ENCODE data around the gene SPINK1.
A peak's percentile ranks its signal among the peaks of the same experiment; 100 is the strongest.
"Not testable (repeated sequence)": the region's sequence is repeated elsewhere in the genome, so short reads cannot be mapped to it uniquely, and the experiment has no call there.

Gene SPINK1

GRCh38 chr5:147854894-147855773, 23.7 kb upstream of the SPINK1 start:
- DNase-seq (ENCODE audit: low read depth in 2 of 2), result no peak

DNA sequence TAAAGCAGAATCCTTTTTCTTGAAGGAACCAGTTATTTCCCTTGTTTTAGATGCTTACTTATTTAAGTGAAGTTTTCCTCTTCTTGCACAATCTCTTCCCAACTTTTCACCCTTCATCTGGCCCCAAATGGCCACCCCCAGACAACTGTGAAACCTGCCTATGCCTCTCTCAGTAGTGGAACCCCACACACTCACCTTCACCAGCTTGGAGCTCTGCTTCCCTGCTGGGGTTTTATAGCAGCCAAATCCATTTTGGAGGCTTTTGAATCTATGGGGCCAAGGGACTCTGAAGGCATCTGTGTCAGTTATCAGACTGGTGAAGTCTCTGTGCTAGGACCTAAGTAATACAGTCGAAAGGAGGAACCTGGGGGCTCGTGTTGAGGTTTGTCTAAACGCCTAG, 22.9 kb upstream of the SPINK1 start:
- DNase-seq (ENCODE audit: low read depth in 2 of 2), result no peak

GRCh38 chr5:147853372-147853987, 22.0 kb upstream of the SPINK1 start:
- DNase-seq (ENCODE audit: low read depth in 2 of 2), result no peak

DNA sequence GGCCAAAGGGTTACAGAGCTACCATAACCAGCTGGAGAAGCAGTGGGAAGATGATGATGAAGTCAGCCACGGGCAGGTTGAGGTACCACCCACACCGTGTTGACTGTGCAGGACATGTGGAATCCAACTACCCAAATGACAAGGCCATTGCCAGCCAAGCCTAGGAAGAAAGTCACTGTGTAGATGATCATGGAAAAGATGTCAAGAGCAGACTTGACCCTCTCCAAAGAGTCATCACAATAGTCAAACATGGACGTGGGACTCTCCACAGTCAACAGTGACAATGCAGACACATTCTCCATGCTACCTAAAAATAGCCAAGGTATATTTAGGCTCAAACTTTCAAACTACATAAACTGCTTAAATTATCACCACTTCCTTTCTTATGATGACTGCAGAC, 20.9 kb upstream of the SPINK1 start:
- DNase-seq (ENCODE audit: low read depth in 2 of 2), result no peak

- no peak for DNase-seq (ENCODE audit: low read depth in 2 of 2)
Observed at GRCh38 chr5:147851578-147851977, 20.1 kb upstream of the SPINK1 start.

DNA sequence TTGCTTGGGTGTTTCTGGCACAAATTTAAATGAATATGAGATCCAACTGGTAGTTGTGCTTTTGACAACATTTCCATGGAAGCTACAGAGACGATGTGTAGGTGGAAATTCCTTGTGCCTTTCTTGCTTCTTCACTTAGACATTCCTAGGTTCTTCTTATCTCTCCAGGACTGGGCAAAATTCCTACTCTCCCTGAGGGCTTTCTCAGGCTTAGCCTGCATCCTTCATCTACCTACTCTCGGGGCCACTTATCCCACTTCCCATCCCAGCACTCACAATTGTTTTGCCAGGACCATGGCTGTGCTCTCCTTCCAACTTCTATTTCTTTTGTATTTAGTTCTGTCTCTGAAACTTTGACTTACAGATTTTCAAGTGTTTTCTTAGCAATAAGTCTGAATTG, 17.8 kb upstream of the SPINK1 start:
- no peak for DNase-seq (ENCODE audit: low read depth in 2 of 2)

DNA sequence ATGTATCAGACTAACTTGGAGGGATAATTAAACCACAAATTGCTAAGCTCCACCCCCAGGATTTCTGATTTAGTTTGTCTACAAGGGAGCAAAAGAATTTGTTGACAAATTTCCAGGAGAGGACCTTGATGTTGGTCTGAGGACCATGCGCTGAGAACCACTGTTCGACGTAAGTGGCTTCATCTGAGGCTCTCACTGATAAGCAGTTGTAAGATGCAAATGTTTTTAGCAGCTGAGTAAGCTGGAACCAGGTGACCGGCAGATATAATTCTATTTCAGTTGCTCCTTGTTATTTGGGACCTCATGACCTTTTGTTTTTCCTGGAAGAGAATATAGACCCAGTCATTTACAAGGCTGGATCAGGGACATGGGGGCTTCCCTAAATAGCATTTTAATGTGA, 14.1 kb upstream of the SPINK1 start:
- no peak for DNase-seq (ENCODE audit: low read depth in 2 of 2)

- no peak for DNase-seq (ENCODE audit: low read depth in 2 of 2)
Observed at GRCh38 chr5:147844846-147845245, 13.4 kb upstream of the SPINK1 start.

- no peak for DNase-seq (ENCODE audit: low read depth in 2 of 2)
Observed at GRCh38 chr5:147842869-147843268, 11.4 kb upstream of the SPINK1 start.

- no peak for DNase-seq (ENCODE audit: low read depth in 2 of 2)
Observed at GRCh38 chr5:147836439-147836838, 5.0 kb upstream of the SPINK1 start.

GRCh38 chr5:147835386-147835798, 3.9 kb upstream of the SPINK1 start:
- no peak for DNase-seq (ENCODE audit: low read depth in 2 of 2)

DNA sequence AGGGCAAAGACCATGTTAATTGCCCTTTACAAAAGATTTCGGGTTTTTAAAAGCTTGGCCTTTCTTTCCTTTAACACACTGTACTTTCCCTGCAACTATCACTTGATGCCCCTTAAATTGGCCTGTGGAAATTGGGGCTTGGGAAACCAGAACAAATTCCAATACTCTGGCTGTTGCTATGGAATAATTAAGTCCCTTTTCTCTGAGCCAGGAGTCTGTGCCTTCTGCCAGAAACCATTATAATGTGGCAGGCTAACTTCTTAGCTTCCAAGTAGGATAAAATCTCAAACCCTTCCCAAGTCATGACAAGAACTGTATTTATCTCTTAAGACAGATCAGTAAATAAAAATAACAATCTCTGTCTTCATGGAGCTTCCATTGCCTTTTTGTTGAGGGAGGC, 1.1 kb upstream of the SPINK1 start:
- DNase-seq (ENCODE audit: low read depth in 2 of 2), result no peak

DNA sequence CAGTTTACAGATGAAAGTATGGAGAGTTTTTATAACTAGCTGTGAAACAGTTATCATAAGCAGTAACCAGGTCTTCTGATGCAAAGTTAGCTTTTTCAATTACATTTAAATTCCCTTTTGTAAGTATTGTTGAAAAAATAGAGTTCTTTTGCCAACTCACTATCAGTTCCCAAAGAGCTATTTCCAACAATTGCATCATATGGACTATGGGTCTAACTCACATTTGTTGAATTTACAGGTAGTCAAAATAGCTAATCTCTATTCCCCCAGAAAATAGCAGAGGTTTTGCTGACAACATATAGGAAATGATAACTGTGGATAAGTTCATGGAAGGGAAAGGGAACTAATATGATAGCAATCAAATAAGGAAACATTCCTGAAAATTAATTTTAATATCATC, 1.4 kb downstream of the SPINK1 start:
- no peak for DNase-seq (ENCODE audit: low read depth in 2 of 2)

DNA sequence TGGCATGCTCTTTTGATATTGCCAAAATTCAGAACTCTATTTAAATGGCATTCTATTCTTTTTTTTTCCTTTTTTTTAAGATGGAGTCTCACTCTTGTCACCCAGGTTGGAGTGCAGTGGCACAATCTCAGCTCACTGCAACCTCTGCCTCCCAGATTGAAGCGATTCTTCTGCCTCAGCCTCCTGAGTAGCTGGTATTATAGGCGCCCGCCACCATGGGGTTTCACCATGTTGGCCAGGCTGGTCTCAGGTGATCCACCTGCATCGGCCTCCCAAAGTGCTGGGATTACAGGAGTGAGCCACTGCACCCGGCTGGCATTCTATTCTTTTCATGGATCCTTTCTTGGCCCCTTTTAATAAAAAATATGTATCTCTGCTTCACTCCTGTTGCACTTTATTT, 4.5 kb downstream of the SPINK1 start:
- not testable (repeated sequence) for DNase-seq (ENCODE audit: low read depth in 2 of 2)

DNA sequence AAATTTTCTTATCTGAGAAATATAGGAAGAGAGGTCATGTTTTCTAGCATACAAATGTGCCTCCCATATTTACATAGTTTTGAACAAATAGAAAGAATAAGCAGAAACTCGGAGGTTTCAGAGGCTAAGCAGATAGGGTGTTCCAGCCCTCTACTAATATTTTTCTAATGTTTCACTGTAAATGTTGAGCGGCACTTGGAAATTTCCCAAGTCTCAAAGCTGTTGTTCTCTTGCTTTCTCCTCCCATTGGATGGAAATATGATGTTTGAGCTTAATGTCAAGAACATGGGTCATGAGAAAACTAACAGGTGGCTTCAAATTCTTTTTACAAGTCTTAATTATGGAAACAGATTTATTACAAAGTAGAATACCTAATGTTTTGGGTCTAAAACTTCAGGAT, 5.1 kb downstream of the SPINK1 start:
- no peak for DNase-seq (ENCODE audit: low read depth in 2 of 2)

DNA sequence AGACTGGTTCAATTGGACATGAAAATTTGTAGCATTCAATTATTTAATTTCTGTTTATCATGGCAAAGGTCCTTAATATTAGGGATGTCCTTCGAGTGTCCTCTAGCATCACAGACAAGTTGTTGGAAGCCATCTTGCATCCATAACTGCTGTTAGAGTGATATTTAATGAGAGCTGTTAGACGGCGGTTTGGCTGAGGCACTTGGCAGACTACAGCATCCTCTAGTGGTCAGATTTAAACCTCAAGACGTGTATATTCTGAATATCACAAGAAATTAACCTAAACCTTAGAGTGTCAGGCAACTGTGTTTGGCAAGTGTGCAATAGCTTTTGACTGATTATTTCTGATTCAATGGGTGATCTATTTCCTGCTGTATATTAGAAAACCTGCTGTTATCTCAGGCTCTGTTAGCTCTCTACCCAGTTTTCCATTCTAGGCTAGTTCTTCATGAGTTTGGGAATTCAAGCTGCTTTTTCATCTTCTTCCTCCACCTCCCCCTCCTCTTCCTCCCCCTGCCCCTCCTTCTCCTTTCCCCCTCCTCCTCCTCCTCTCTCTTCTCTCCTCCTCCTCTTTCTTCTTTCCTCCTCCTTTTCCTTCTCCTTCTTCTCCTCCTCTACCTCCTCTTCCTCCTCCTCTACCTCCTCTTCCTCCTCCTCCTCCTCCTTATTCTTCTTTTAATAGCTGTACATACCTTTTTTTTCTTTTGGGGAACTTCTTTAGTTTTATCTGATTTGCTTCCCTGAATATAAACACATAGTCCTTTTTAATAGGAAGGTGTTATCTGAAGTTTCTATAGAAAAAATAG, 8.6 kb downstream of the SPINK1 start:
- DNase-seq (ENCODE audit: low read depth in 2 of 2), result peak; percentile 13 to 29

DNA sequence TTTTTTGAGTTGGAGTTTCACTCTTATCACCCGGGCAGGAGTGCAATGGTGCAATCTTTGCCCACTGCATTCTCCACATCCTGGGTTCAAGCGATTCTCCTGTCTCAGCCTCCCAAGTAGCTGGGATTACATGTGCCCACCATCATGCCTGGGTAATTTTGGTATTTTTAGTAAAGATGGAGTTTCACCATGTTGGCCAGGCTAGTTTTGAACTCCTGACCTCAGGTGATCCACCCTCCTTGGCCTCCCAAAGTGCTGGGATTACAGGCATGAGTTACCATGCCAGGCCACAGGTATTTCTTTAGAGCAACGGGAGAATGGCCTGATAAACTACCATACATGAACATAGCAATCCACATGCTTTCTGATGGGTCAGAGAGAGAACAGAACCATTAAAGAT, 9.2 kb downstream of the SPINK1 start:
- DNase-seq (ENCODE audit: low read depth in 2 of 2), result not testable (repeated sequence)

GRCh38 chr5:147821766-147822165, 9.7 kb downstream of the SPINK1 start:
- DNase-seq (ENCODE audit: low read depth in 2 of 2), result no peak

GRCh38 chr5:147819261-147819770, 12.2 kb downstream of the SPINK1 start:
- DNase-seq (ENCODE audit: low read depth in 2 of 2), result no peak

- DNase-seq (ENCODE audit: low read depth in 2 of 2), result no peak
Observed at GRCh38 chr5:147818290-147818689, 13.2 kb downstream of the SPINK1 start.

DNA sequence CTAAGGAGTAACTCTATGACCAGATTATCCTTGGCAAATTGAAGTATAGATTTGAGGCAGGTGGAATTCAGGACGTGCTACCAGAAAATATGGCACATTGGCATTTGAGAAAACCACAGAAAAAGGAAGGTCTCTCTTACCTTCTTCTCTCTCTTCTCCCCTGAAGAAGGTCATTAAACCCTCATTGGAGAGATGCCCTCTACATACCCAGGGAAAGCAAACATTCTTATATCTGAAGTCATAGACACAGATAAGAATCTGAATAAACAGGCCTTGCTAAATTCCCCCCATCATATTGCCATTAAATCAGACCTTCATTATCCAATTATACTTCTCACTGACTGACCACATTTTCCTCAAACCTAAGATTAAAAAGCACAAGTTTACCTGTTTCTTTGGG, 17.8 kb downstream of the SPINK1 start:
- DNase-seq (ENCODE audit: low read depth in 2 of 2), result no peak
